ENCODE data around the gene CCSER1.
"Not testable (repeated sequence)": the region's sequence is repeated elsewhere in the genome, so short reads cannot be mapped to it uniquely, and the experiment has no call there.

CCSER1 gene

GRCh38 chr4:91319556-91320268, 1192.5 kb downstream of the CCSER1 start:
- H3K4me2 ChIP-seq (ENCODE audit: low read depth, low read length, poor library complexity, severe bottlenecking), result no peak overlapping the region

GRCh38 chr4:91322961-91323360, 1195.8 kb downstream of the CCSER1 start:
- no peak overlapping the region for H3K9ac ChIP-seq (ENCODE audit: low read length)
- no peaks in the 10 kb centered on the region for H4K20me1 ChIP-seq (ENCODE audit: low read depth, low read length)
- H3K27me3 ChIP-seq (ENCODE audit: low read length), result no peaks in the 10 kb centered on the region
- H3K27ac ChIP-seq (ENCODE audit: low read depth, low read length), result no peak overlapping the region
- no peak for TF ChIP-seq CTCF (IDR thresholded peaks at IDR 0.05; ENCODE audit: insufficient read depth, low read length, poor library complexity, severe bottlenecking)
- TF ChIP-seq EZH2phosphoT487 (conservative IDR thresholded peaks at IDR 0.05; ENCODE audit: low read length), result no peak
- H3K79me2 ChIP-seq (ENCODE audit: insufficient read depth, low read length), result no peaks in the 10 kb centered on the region
- H3K9me2 ChIP-seq (replicated peaks; ENCODE audit: insufficient read depth, low read length), result no peaks in the 10 kb centered on the region
- no peaks in the 10 kb centered on the region for H3K9me3 ChIP-seq (ENCODE audit: insufficient read depth, low read length)
- H3K4me3 ChIP-seq (ENCODE audit: insufficient read depth, low read length, poor library complexity, severe bottlenecking), result no peak overlapping the region
- H3K4me2 ChIP-seq (ENCODE audit: low read depth, low read length, poor library complexity, severe bottlenecking), result no peak overlapping the region
- no peaks in the 10 kb centered on the region for H3F3A ChIP-seq (ENCODE audit: insufficient read depth)
- H3K36me3 ChIP-seq (ENCODE audit: low read length), result no peaks in the 10 kb centered on the region
- H2AFZ ChIP-seq (ENCODE audit: low read depth, low read length, severe bottlenecking), result no peak overlapping the region

More at GRCh38 chr4:91319556-91320268, 1192.5 kb downstream of the CCSER1 start:
- no peaks in the 10 kb centered on the region for H3K9me2 ChIP-seq (replicated peaks; ENCODE audit: insufficient read depth, low read length)
- TF ChIP-seq EZH2phosphoT487 (conservative IDR thresholded peaks at IDR 0.05; ENCODE audit: low read length) (no peak), CTCF (IDR thresholded peaks at IDR 0.05; ENCODE audit: insufficient read depth, low read length, poor library complexity, severe bottlenecking) (no peak)
- H3K9me3 ChIP-seq (ENCODE audit: insufficient read depth, low read length), result no peaks in the 10 kb centered on the region
- no peaks in the 10 kb centered on the region for H3K79me2 ChIP-seq (ENCODE audit: insufficient read depth, low read length)
- H3K36me3 ChIP-seq (ENCODE audit: low read length), result no peaks in the 10 kb centered on the region
- H2AFZ ChIP-seq (ENCODE audit: low read depth, low read length, severe bottlenecking), result no peak overlapping the region
- H3F3A ChIP-seq (ENCODE audit: insufficient read depth), result no peaks in the 10 kb centered on the region
- no peaks in the 10 kb centered on the region for H3K27me3 ChIP-seq (ENCODE audit: low read length)
- no peaks in the 10 kb centered on the region for H4K20me1 ChIP-seq (ENCODE audit: low read depth, low read length)
- H3K27ac ChIP-seq (ENCODE audit: low read depth, low read length), result no peak overlapping the region
- H3K9ac ChIP-seq (ENCODE audit: low read length), result no peak overlapping the region
- H3K4me3 ChIP-seq (ENCODE audit: insufficient read depth, low read length, poor library complexity, severe bottlenecking), result no peak overlapping the region

GRCh38 chr4:91325495-91325894, 1198.3 kb downstream of the CCSER1 start:
- H2AFZ ChIP-seq (ENCODE audit: low read depth, low read length, severe bottlenecking), result no peak overlapping the region
- no peaks in the 10 kb centered on the region for H3K27me3 ChIP-seq (ENCODE audit: low read length)
- no peak overlapping the region for H3K4me2 ChIP-seq (ENCODE audit: low read depth, low read length, poor library complexity, severe bottlenecking)
- H3K4me3 ChIP-seq (ENCODE audit: insufficient read depth, low read length, poor library complexity, severe bottlenecking), result no peak overlapping the region
- no peak overlapping the region for H3K27ac ChIP-seq (ENCODE audit: low read depth, low read length)
- H3K9me2 ChIP-seq (replicated peaks; ENCODE audit: insufficient read depth, low read length), result no peaks in the 10 kb centered on the region
- H3K9ac ChIP-seq (ENCODE audit: low read length), result no peak overlapping the region
- no peaks in the 10 kb centered on the region for H3K36me3 ChIP-seq (ENCODE audit: low read length)
- no peak for TF ChIP-seq EZH2phosphoT487 (conservative IDR thresholded peaks at IDR 0.05; ENCODE audit: low read length)
- no peak for TF ChIP-seq CTCF (IDR thresholded peaks at IDR 0.05; ENCODE audit: insufficient read depth, low read length, poor library complexity, severe bottlenecking)
- no peaks in the 10 kb centered on the region for H4K20me1 ChIP-seq (ENCODE audit: low read depth, low read length)
- no peaks in the 10 kb centered on the region for H3K9me3 ChIP-seq (ENCODE audit: insufficient read depth, low read length)
- H3F3A ChIP-seq (ENCODE audit: insufficient read depth), result no peaks in the 10 kb centered on the region
- no peaks in the 10 kb centered on the region for H3K79me2 ChIP-seq (ENCODE audit: insufficient read depth, low read length)

GRCh38 chr4:91326167-91326566, 1199.0 kb downstream of the CCSER1 start:
- not testable (repeated sequence) for H3K4me3 ChIP-seq (ENCODE audit: insufficient read depth, low read length, poor library complexity, severe bottlenecking); H3K9me2 ChIP-seq (replicated peaks; ENCODE audit: insufficient read depth, low read length); H3K4me2 ChIP-seq (ENCODE audit: low read depth, low read length, poor library complexity, severe bottlenecking); H3F3A ChIP-seq (ENCODE audit: insufficient read depth); H2AFZ ChIP-seq (ENCODE audit: low read depth, low read length, severe bottlenecking); H3K36me3 ChIP-seq (ENCODE audit: low read length); H3K79me2 ChIP-seq (ENCODE audit: insufficient read depth, low read length); H3K9me3 ChIP-seq (ENCODE audit: insufficient read depth, low read length); H3K9ac ChIP-seq (ENCODE audit: low read length); H4K20me1 ChIP-seq (ENCODE audit: low read depth, low read length); H3K27ac ChIP-seq (ENCODE audit: low read depth, low read length); H3K27me3 ChIP-seq (ENCODE audit: low read length)

Data from SU-DHL-6 (cell line).